DND-41 (cell line): ENCODE results near the gene SLC1A7.

ENCODE experiments used
- ATAC-seq: fragments of 200-7000 bp; cut with Tn5 transposase; 3 replicates; pipeline ENCODE4 v1.9.1; 2021; ENCODE audit warnings: low read depth; ENCODE audit not compliant: insufficient read depth
- DNase-seq: peaks from one replicate; pipeline ENCODE4 v3.0.0-alpha.2; 2020
- H2AFZ ChIP-seq: 2 replicates; pipeline ENCODE4 v1.6.0; 2012; ENCODE audit warnings: low read depth, low read length
- H3K27ac ChIP-seq: 2 replicates; pipeline ENCODE4 v1.5.1; 2012; ENCODE audit warnings: low read length, inconsistent platforms
- H3K27me3 ChIP-seq: fragments of 200-600 bp; sonication (generic); 2 replicates; pipeline ENCODE4 v1.6.0; 2012; ENCODE audit warnings: low read length, mild to moderate bottlenecking, inconsistent platforms; ENCODE audit not compliant: insufficient read depth, poor library complexity
- H3K36me3 ChIP-seq: 2 replicates; pipeline ENCODE4 v1.5.1; 2012; ENCODE audit warnings: low read length, inconsistent platforms; ENCODE audit not compliant: insufficient read depth
- H3K4me1 ChIP-seq: 2 replicates; pipeline ENCODE4 v1.5.1; 2012; ENCODE audit warnings: mild to moderate bottlenecking, low read length; ENCODE audit not compliant: insufficient read depth
- H3K4me2 ChIP-seq: 2 replicates; pipeline ENCODE4 v1.6.0; 2012; ENCODE audit warnings: mild to moderate bottlenecking, moderate library complexity, low read length, inconsistent platforms; ENCODE audit not compliant: insufficient read depth
- H3K4me3 ChIP-seq, 2 experiments: fragments of 200-600 bp in 1 of 2; shearing (Covaris generic) in 1 of 2; 2 replicates each; pipeline ENCODE4 v1.5.1; 2012 to 2016; ENCODE audit warnings: inconsistent platforms in 2 of 2, low read length in 2 of 2, mild to moderate bottlenecking in 2 of 2, low read depth in 1 of 2, moderate library complexity in 1 of 2
- H3K79me2 ChIP-seq: 2 replicates; pipeline ENCODE4 v1.6.0; 2012; ENCODE audit warnings: low read length, inconsistent platforms; ENCODE audit not compliant: insufficient read depth
- H3K9ac ChIP-seq: 2 replicates; pipeline ENCODE4 v1.6.0; 2012; ENCODE audit warnings: low read depth, mild to moderate bottlenecking, inconsistent platforms, low read length, moderate library complexity
- H3K9me3 ChIP-seq: 2 replicates; pipeline ENCODE4 v1.5.1; 2012; ENCODE audit warnings: low read length, moderate library complexity, mild to moderate bottlenecking, inconsistent platforms; ENCODE audit not compliant: insufficient read depth, severe bottlenecking
- H4K20me1 ChIP-seq: 2 replicates; pipeline ENCODE4 v1.6.0; 2012; ENCODE audit warnings: low read length; ENCODE audit not compliant: insufficient read depth
- CTCF ChIP-seq: IDR thresholded peaks from 2 replicates; pipeline ENCODE4 v1.5.1; 2012; ENCODE audit warnings: borderline replicate concordance, low read length, moderate library complexity, mild to moderate bottlenecking; ENCODE audit not compliant: poor library complexity, severe bottlenecking; ENCODE audit errors: extremely low read depth
- EZH2 ChIP-seq: IDR thresholded peaks from 3 replicates; pipeline ENCODE4 v1.6.1; 2012; ENCODE audit warnings: borderline replicate concordance, low read depth, mild to moderate bottlenecking, moderate library complexity, low read length, inconsistent platforms; ENCODE audit not compliant: severe bottlenecking

The SLC1A7 gene

GRCh38 chr1:53144201-53144600, 1.8 kb upstream of the SLC1A7 start:
- no peaks in the 10 kb centered on the region for H3K79me2 ChIP-seq
- no peak overlapping the region for H2AFZ ChIP-seq
- no peaks in the 10 kb centered on the region for H3K4me1 ChIP-seq
- H3K36me3 ChIP-seq: no peaks in the 10 kb centered on the region
- H4K20me1 ChIP-seq: no peaks in the 10 kb centered on the region
- no peaks in the 10 kb centered on the region for H3K9me3 ChIP-seq
- TF ChIP-seq EZH2 (no peak), CTCF (no peak)
- no peak overlapping the region for H3K27ac ChIP-seq
- no peak overlapping the region for H3K4me3 ChIP-seq
- no peak for ATAC-seq
- no peak overlapping the region for H3K9ac ChIP-seq
- no peak overlapping the region for H3K4me2 ChIP-seq
- H3K27me3 ChIP-seq: no peaks in the 10 kb centered on the region
- no peak for DNase-seq

GRCh38 chr1:53143527-53143926, 1.1 kb upstream of the SLC1A7 start:
- H3K9me3 ChIP-seq: no peaks in the 10 kb centered on the region
- H2AFZ ChIP-seq: no peak overlapping the region
- H4K20me1 ChIP-seq: no peaks in the 10 kb centered on the region
- no peak overlapping the region for H3K9ac ChIP-seq
- no peak for DNase-seq
- H3K4me2 ChIP-seq: no peak overlapping the region
- H3K4me1 ChIP-seq: no peaks in the 10 kb centered on the region
- no peak for ATAC-seq
- no peaks in the 10 kb centered on the region for H3K79me2 ChIP-seq
- no peak for TF ChIP-seq EZH2
- TF ChIP-seq CTCF: no peak
- no peak overlapping the region for H3K4me3 ChIP-seq
- no peak overlapping the region for H3K27ac ChIP-seq
- no peaks in the 10 kb centered on the region for H3K36me3 ChIP-seq
- H3K27me3 ChIP-seq: no peaks in the 10 kb centered on the region

- Histone ChIP-seq H3K79me2 (no peaks in the 10 kb centered on the region), H3K27ac (no peak overlapping the region), H2AFZ (no peak overlapping the region), H3K4me2 (no peak overlapping the region), H3K27me3 (no peaks in the 10 kb centered on the region), H3K9ac (no peak overlapping the region), H3K9me3 (peaks cover 9% of the 10 kb centered on the region), H3K4me3 (no peak overlapping the region), H3K4me1 (no peaks in the 10 kb centered on the region), H4K20me1 (no peaks in the 10 kb centered on the region), H3K36me3 (no peaks in the 10 kb centered on the region)
- DNase-seq: no peak
- TF ChIP-seq CTCF (no peak), EZH2 (no peak)
- no peak for ATAC-seq
These were observed 867 bp downstream of the SLC1A7 start for GRCh38 chr1:53141487-53142055.

GRCh38 chr1:53140451-53140850, 2.0 kb downstream of the SLC1A7 start:
- no peak overlapping the region for H2AFZ ChIP-seq
- ATAC-seq (no peak), DNase-seq (no peak)
- H3K27ac ChIP-seq: no peak overlapping the region
- no peaks in the 10 kb centered on the region for H3K4me1 ChIP-seq
- H3K36me3 ChIP-seq: no peaks in the 10 kb centered on the region
- TF ChIP-seq CTCF: no peak
- peaks cover 9% of the 10 kb centered on the region for H3K9me3 ChIP-seq
- no peak overlapping the region for H3K4me2 ChIP-seq
- H3K9ac ChIP-seq: no peak overlapping the region
- H3K79me2 ChIP-seq: no peaks in the 10 kb centered on the region
- H4K20me1 ChIP-seq: no peaks in the 10 kb centered on the region
- no peak overlapping the region for H3K4me3 ChIP-seq
- H3K27me3 ChIP-seq: no peaks in the 10 kb centered on the region
